Esophagus squamous epithelium (tissue), 5 donors: Measurements from ENCODE around the gene SP3. TPM values are rescaled to one million over a fixed set of nuclear protein-coding genes. Genes with fewer than 3 reads are reported as not detected.

Experiments
- DNase-seq: peaks from one replicate; lab custom pipeline; 2025; lab: John Stamatoyannopoulos, UW
- H3K27ac ChIP-seq, 4 donors: fragments of 200-600 bp; sonication (generic); one replicate each; pipeline ENCODE4 v1.5.1; 2016 to 2019; ENCODE audit warnings: mild to moderate bottlenecking in 1 of 4
- H3K27me3 ChIP-seq, 4 donors: fragments of 200-600 bp; sonication (generic); 1 replicate in 3 of 4; 2 replicates in 1 of 4; pipeline versions ENCODE4 v1.5.1 to v1.6.0; 2017 to 2021; ENCODE audit warnings: antibody characterized with exemption in 1 of 4
- H3K36me3 ChIP-seq, 3 donors: fragments of 200-600 bp; sonication (generic); one replicate each; pipeline ENCODE4 v1.5.1; 2016 to 2019
- H3K4me1 ChIP-seq, 3 donors: fragments of 200-600 bp; sonication (generic); one replicate each; pipeline ENCODE4 v1.5.1; 2017 to 2019
- H3K4me3 ChIP-seq, 4 donors: fragments of 200-600 bp; sonication (generic); 1 replicate in 3 of 4; 2 replicates in 1 of 4; pipeline ENCODE4 v1.5.1; 2016 to 2019; ENCODE audit warnings: mild to moderate bottlenecking in 2 of 4, moderate library complexity in 1 of 4
- H3K9me3 ChIP-seq, 3 donors: fragments of 200-600 bp; sonication (generic); one replicate each; pipeline ENCODE4 v1.5.1; 2016 to 2019
- CTCF ChIP-seq, 6 experiments: fragments of 450-650 bp in 4 of 6; fragments of 200-600 bp in 2 of 6; sonication (generic) in 2 of 6; IDR thresholded peaks; one replicate each; pipeline ENCODE4 v1.5.1; 2016 to 2019; ENCODE audit warnings: antibody characterized with exemption in 6 of 6, mild to moderate bottlenecking in 4 of 6, moderate library complexity in 4 of 6
- POLR2A ChIP-seq, 4 donors: fragments of 450-650 bp; IDR thresholded peaks; one replicate each; pipeline ENCODE4 v1.6.1; 2017; ENCODE audit warnings: antibody characterized with exemption in 4 of 4, mild to moderate bottlenecking in 4 of 4, moderate library complexity in 3 of 4
- WGBS, 2 donors: methylation state at CpG; one replicate each; pipeline ENCODE4 v1.1.5; 2018; 5-methylcytosine and 5-hydroxymethylcytosine counted together
- intact Hi-C: fragments of 100-400 bp; cut with DNase I; formaldehyde crosslinking; loops from one replicate; pipeline ENCODE4 v1.15.0; 2022
- total RNA-seq, 4 donors: library from RNA; depleted of rRNA; stranded (reverse); fragments of >200 nt; gene quantifications; one replicate each; pipeline ENCODE4 v1.1.0, GENCODE V29; 2016
- donor health status: DM: yes; HTN: yes; CAD: no.

Gene SP3
- total RNA-seq, 4 donors from 2014 or later = 41.3 to 97.8 (median 67.6) TPM

- intact Hi-C loops = no loop called here
- TF ChIP-seq CTCF (IDR thresholded peaks at IDR 0.05) (no peak), POLR2A (IDR thresholded peaks at IDR 0.05) (no peak)
- DNase-seq = no peak
- Histone ChIP-seq H3K27ac (no peak overlapping the region), H3K36me3 (peaks cover 5 to 42% (median 16%) of the 10 kb centered on the region in 3 donors), H3K27me3 (no peaks in the 10 kb centered on the region), H3K4me3 (no peak overlapping the region), H3K4me1 (peaks cover 4 to 100% (median 54%) of the 10 kb centered on the region in 3 donors), H3K9me3 (no peaks in the 10 kb centered on the region)
- 70 to 93% methylated on average over 3 of the region's 3 CpGs for WGBS, 2 donors
These were observed 12.1 kb downstream of the SP3 start for GRCh38 chr2:173953047-173953424.

GRCh38 chr2:173952267-173953046 is 12.7 kb downstream of the SP3 start:
- TF ChIP-seq CTCF (IDR thresholded peaks at IDR 0.05) (no peak), POLR2A (IDR thresholded peaks at IDR 0.05) (no peak)
- Histone ChIP-seq H3K27ac (no peak overlapping the region), H3K9me3 (no peaks in the 10 kb centered on the region), H3K27me3 (no peaks in the 10 kb centered on the region), H3K36me3 (peaks cover 5 to 42% (median 16%) of the 10 kb centered on the region in 3 donors), H3K4me3 (no peak overlapping the region), H3K4me1 (peaks cover 4 to 100% (median 49%) of the 10 kb centered on the region in 3 donors)
- 84 to 93% methylated on average over 5 of the region's 5 CpGs for WGBS, 2 donors
- intact Hi-C loops = no loop called here
- DNase-seq = no peak

- TF ChIP-seq POLR2A (IDR thresholded peaks at IDR 0.05) = no peak
- no peak for TF ChIP-seq CTCF (IDR thresholded peaks at IDR 0.05)
- Histone ChIP-seq H3K27ac (no peak overlapping the region), H3K4me1 (peaks cover 4 to 97% (median 31%) of the 10 kb centered on the region in 3 donors), H3K4me3 (no peak overlapping the region), H3K36me3 (peaks cover 0 to 17% (median 0%) of the 10 kb centered on the region in 3 donors), H3K27me3 (no peaks in the 10 kb centered on the region), H3K9me3 (no peaks in the 10 kb centered on the region)
- intact Hi-C loops = no loop called here
- no peak for DNase-seq
These were observed 16.3 kb downstream of the SP3 start for GRCh38 chr2:173948842-173949241.

- no peak for DNase-seq
- TF ChIP-seq CTCF (IDR thresholded peaks at IDR 0.05) (no peak), POLR2A (IDR thresholded peaks at IDR 0.05) (no peak)
- WGBS, 2 donors = 96 to 98% methylated on average over 2 of the region's 2 CpGs
- Histone ChIP-seq H3K36me3 (peaks cover 0 to 11% (median 0%) of the 10 kb centered on the region in 3 donors), H3K4me1 (peaks cover 4 to 97% (median 32%) of the 10 kb centered on the region in 3 donors), H3K9me3 (no peaks in the 10 kb centered on the region), H3K27me3 (no peaks in the 10 kb centered on the region), H3K4me3 (no peak overlapping the region), H3K27ac (no peak overlapping the region)
- intact Hi-C loops = no loop called here
These were observed 17.0 kb downstream of the SP3 start for GRCh38 chr2:173948198-173948597.

- Histone ChIP-seq H3K4me1 (peaks cover 4 to 97% (median 33%) of the 10 kb centered on the region in 3 donors), H3K36me3 (peaks cover 0 to under 1% (median 0%) of the 10 kb centered on the region in 3 donors), H3K4me3 (no peak overlapping the region), H3K27ac (no peak overlapping the region), H3K9me3 (no peaks in the 10 kb centered on the region), H3K27me3 (no peaks in the 10 kb centered on the region)
- TF ChIP-seq POLR2A (IDR thresholded peaks at IDR 0.05) (no peak), CTCF (IDR thresholded peaks at IDR 0.05) (no peak)
- WGBS, 2 donors = 59 to 67% methylated on average over 3 of the region's 3 CpGs
- intact Hi-C loops = no loop called here
- DNase-seq = no peak
These were observed 18.0 kb downstream of the SP3 start for GRCh38 chr2:173947131-173947530.
